HepG2 (cell line): Measurements from ENCODE around the gene ZNF620. TPM values are rescaled to one million over a fixed set of nuclear protein-coding genes. Genes with fewer than 3 reads are reported as not detected.
"Not testable (repeated sequence)": the region's sequence is repeated elsewhere in the genome, so short reads cannot be mapped to it uniquely, and the experiment has no call there.

Source experiments
- ATAC-seq: fragments of 200-7000 bp; cut with Tn5 transposase; 3 replicates; pipeline ENCODE4 v1.9.1; 2020; ENCODE audit warnings: mild to moderate bottlenecking, moderate library complexity
- BruUV-seq: library from RNA; stranded (reverse); fragments of 400-500 nt; replicated peaks from 2 replicates; lab custom pipeline; 2021; lab: Mats Ljungman, UMichigan
- CTCF ChIA-PET: fragments of 300-600 bp; formaldehyde crosslinking; extraction: SDS; loops from one replicate; lab custom pipeline; 2021; ENCODE audit warnings: low total read pairs, inconsistent platforms, low intra/inter-chr PET ratio; lab: Yijun Ruan, JAX
- POLR2A ChIA-PET: fragments of 350-600 bp; sonication (Branson Sonifier 250); formaldehyde crosslinking; loops from one replicate; lab custom pipeline; 2020; ENCODE audit warnings: antibody characterized with exemption, inconsistent platforms; lab: Yijun Ruan, JAX
- DNase-seq: peaks from one replicate; pipeline ENCODE4 v3.0.0-alpha.2; 2015; ENCODE audit warnings: low spot score
- FAIRE-seq: peaks from 3 replicates; lab custom pipeline; 2011; peaks lifted over from hg19 to GRCh38; lab: Jason Lieb, UNC
- H2AFZ ChIP-seq: one replicate; pipeline ENCODE4 v1.6.1; 2011; ENCODE audit warnings: low read length, inconsistent platforms
- H3K27ac ChIP-seq: fragments of 300-600 bp; 3 replicates; pipeline ENCODE4 v1.8.0; 2011; ENCODE audit warnings: mixed run types, mild to moderate bottlenecking, mixed read lengths, low read length, inconsistent platforms; ENCODE audit not compliant: insufficient read depth; ENCODE audit errors: extremely low read length
- H3K27me3 ChIP-seq, 2 experiments: fragments of 200-600 bp in 1 of 2; 2 replicates in 1 of 2; 3 replicates in 1 of 2; pipeline versions ENCODE4 v1.6.0 to v1.8.0; 2011; ENCODE audit warnings: low read length in 2 of 2, mild to moderate bottlenecking in 2 of 2, moderate library complexity in 2 of 2, inconsistent platforms in 1 of 2; ENCODE audit not compliant: insufficient read depth in 2 of 2, control insufficient read depth in 1 of 2
- H3K36me3 ChIP-seq, 2 experiments: fragments of 200-600 bp in 1 of 2; replicated peaks in 1 of 2; 2 replicates in 1 of 2; 3 replicates in 1 of 2; pipeline versions ENCODE4 v1.5.1 to v1.8.0; 2011; ENCODE audit warnings: low read length in 2 of 2, inconsistent platforms in 1 of 2; ENCODE audit not compliant: insufficient read depth in 2 of 2, control insufficient read depth in 1 of 2
- H3K4me1 ChIP-seq: 2 replicates; pipeline ENCODE4 v1.5.1; 2012; ENCODE audit warnings: low read length, inconsistent platforms; ENCODE audit not compliant: insufficient read depth
- H3K4me2 ChIP-seq: 2 replicates; pipeline ENCODE4 v1.6.0; 2011; ENCODE audit warnings: low read depth, low read length, inconsistent platforms
- H3K4me3 ChIP-seq, 3 experiments: fragments of 200-600 bp in 1 of 3; sonication (generic), shearing (Covaris generic) in 1 of 3; replicated peaks in 1 of 3; 2 replicates each; pipeline ENCODE4 v1.5.1; 2011 to 2016; ENCODE audit warnings: low read length in 3 of 3, inconsistent platforms in 2 of 3, low read depth in 2 of 3, mild to moderate bottlenecking in 2 of 3, control low read depth in 1 of 3, mixed read lengths in 1 of 3; ENCODE audit not compliant: insufficient read depth in 1 of 3
- H3K79me2 ChIP-seq: one replicate; pipeline ENCODE4 v1.6.1; 2011; ENCODE audit warnings: low read length, inconsistent platforms; ENCODE audit not compliant: insufficient read depth
- H3K9ac ChIP-seq: 2 replicates; pipeline ENCODE4 v1.6.0; 2011; ENCODE audit warnings: mild to moderate bottlenecking, low read depth, low read length, inconsistent platforms; ENCODE audit not compliant: insufficient read depth
- H3K9me3 ChIP-seq: 2 replicates; pipeline ENCODE4 v1.5.1; 2012; ENCODE audit warnings: mild to moderate bottlenecking, low read length
- H4K20me1 ChIP-seq: 2 replicates; pipeline ENCODE4 v1.6.0; 2011; ENCODE audit warnings: inconsistent platforms, mild to moderate bottlenecking, low read length, moderate library complexity; ENCODE audit not compliant: insufficient read depth
- FOXO1 ChIP-seq: sonication (generic); formaldehyde crosslinking; IDR thresholded peaks from 2 replicates; pipeline ENCODE4 v1.4.0; 2020; ENCODE audit warnings: missing genetic modification reagents
- KDM6A ChIP-seq: IDR thresholded peaks from 2 replicates; pipeline ENCODE4 v1.6.1; 2016; ENCODE audit warnings: low read depth
- ZNF33B ChIP-seq: sonication (generic); formaldehyde crosslinking; IDR thresholded peaks from 2 replicates; pipeline ENCODE4 v1.5.1; 2020; ENCODE audit warnings: mild to moderate bottlenecking, missing genetic modification reagents
- ZNF605 ChIP-seq: sonication (generic); formaldehyde crosslinking; IDR thresholded peaks from 2 replicates; pipeline ENCODE4 v1.8.0; 2022; ENCODE audit warnings: mild to moderate bottlenecking, missing genetic modification reagents
- WGBS: methylation state at CpG from one replicate; pipeline ENCODE4 v1.1.6; 2017; ENCODE audit warnings: low lambda C conversion rate; 5-methylcytosine and 5-hydroxymethylcytosine counted together
- in situ Hi-C: cut with HindIII; loops from 2 replicates; pipeline ENCODE4 v1.10.0; 2017; ENCODE audit warnings: low pct_unique_long_range_greater_than_20kb; ENCODE audit not compliant: extremely low pct_ligation_motif_present
- intact Hi-C: fragments of 100-400 bp; cut with micrococcal nuclease; formaldehyde crosslinking; loops from one replicate; pipeline ENCODE4 v1.10.0; 2022; ENCODE audit not compliant: unreplicated experiment
- polyA plus RNA-seq, 8 experiments: library from polyadenylated mRNA; depleted of rRNA in 3 of 8; stranded (reverse) in 7 of 8; unstranded in 1 of 8; fragments of >200 nt; fragmentation: Illumina TruSeq in 4 of 8; extraction: Trizol in 4 of 8; gene quantifications; 2 replicates each; pipeline versions ENCODE4 v1.2.1 to v1.2.3, GENCODE V29; 2011 to 2016; ENCODE audit warnings: low read depth in 4 of 8, missing spikeins in 1 of 8, mixed read lengths in 1 of 8; ENCODE audit not compliant: insufficient read depth in 1 of 8
- small RNA-seq, 3 experiments: library from RNA; depleted of rRNA; stranded (forward); fragments of <200 nt; gene quantifications; one replicate each; pipeline ENCODE3, GENCODE V24; 2012; ENCODE audit warnings: low read depth in 2 of 3, low replicate concordance in 1 of 3; ENCODE audit not compliant: insufficient read length in 3 of 3, insufficient read depth in 2 of 3
- total RNA-seq, 5 experiments: library from RNA; depleted of rRNA; stranded (reverse); fragments of >200 nt; fragmentation: Illumina TruSeq; extraction: Trizol; gene quantifications; 2 replicates each; pipeline ENCODE4 v1.2.3, GENCODE V29; 2016; ENCODE audit warnings: low read depth in 1 of 5

The ZNF620 gene
- total and polyA plus RNA-seq, 2 of the 13 experiments (the other 11 are each of a cell fraction or from before 2014, with no cell fraction given): 2.3 to 12.2 TPM

GRCh38 chr3:40565629-40566028, 59.8 kb downstream of the ZNF620 start:
- H3K4me2 ChIP-seq, H3K27me3 ChIP-seq, H3K36me3 ChIP-seq, H3K9ac ChIP-seq, DNase-seq, in situ Hi-C loops, H4K20me1 ChIP-seq, H3K79me2 ChIP-seq, H3K9me3 ChIP-seq, H3K4me3 ChIP-seq, intact Hi-C loops, CTCF ChIA-PET, H3K4me1 ChIP-seq, H2AFZ ChIP-seq, BruUV-seq, POLR2A ChIA-PET, ATAC-seq, H3K27ac ChIP-seq, FAIRE-seq: not testable (repeated sequence)
- 46% methylated on average over 5 of the region's 5 CpGs for WGBS

GRCh38 chr3:40566694-40567093, 60.9 kb downstream of the ZNF620 start:
- no peak for FAIRE-seq
- POLR2A ChIA-PET: no interaction called here
- no peak overlapping the region for H3K4me3 ChIP-seq
- no TSS peak for BruUV-seq
- H3K4me1 ChIP-seq: no peaks in the 10 kb centered on the region
- H3K27me3 ChIP-seq: no peaks in the 10 kb centered on the region
- H3K4me2 ChIP-seq: no peak overlapping the region
- H3K27ac ChIP-seq: no peak overlapping the region
- WGBS: 17% methylated on average over 4 of the region's 4 CpGs
- H3K9me3 ChIP-seq: no peaks in the 10 kb centered on the region
- in situ Hi-C loops (no loop called here), intact Hi-C loops (no loop called here)
- no peak overlapping the region for H2AFZ ChIP-seq
- no peak for TF ChIP-seq ZNF33B (CRISPR knock-in tag)
- no peak for TF ChIP-seq FOXO1 (CRISPR knock-in tag)
- TF ChIP-seq ZNF605 (CRISPR knock-in tag): no peak
- no peak for TF ChIP-seq KDM6A
- H3K79me2 ChIP-seq: no peaks in the 10 kb centered on the region
- no peaks in the 10 kb centered on the region for H4K20me1 ChIP-seq
- CTCF ChIA-PET: no interaction called here
- H3K36me3 ChIP-seq: no peaks in the 10 kb centered on the region
- no peak for DNase-seq
- no peak overlapping the region for H3K9ac ChIP-seq
- ATAC-seq: no peak

Small RNA genes within 50 kb of the gene (small RNA-seq; reads per million reads assigned to genes)
- gene RNU5B-2P: 0 to 0.65 (median 0.20) reads per million in 3 experiments

Other genes with a start within 250 kb of the ZNF620 start
- 12.7 and 26.6 TPM in 2 replicates for gene EIF1B, start 196.3 kb upstream of the ZNF620 start, total RNA-seq (2016; rRNA removed; fragmentation: Illumina TruSeq; extraction: Trizol)
- gene EIF1B, start 196.3 kb upstream of the ZNF620 start, polyA plus RNA-seq (2011; rRNA removed): 28.0 and 29.1 TPM in 2 replicates
- gene ENTPD3, start 118.9 kb upstream of the ZNF620 start, total RNA-seq (2016; rRNA removed; fragmentation: Illumina TruSeq; extraction: Trizol): not detected in 2 replicates
- gene ENTPD3, start 118.9 kb upstream of the ZNF620 start, polyA plus RNA-seq (2011; rRNA removed): 0.07 TPM in 1 of 2 replicates, not detected in the other
- gene RPL14, start 48.7 kb upstream of the ZNF620 start, total RNA-seq (2016; rRNA removed; fragmentation: Illumina TruSeq; extraction: Trizol): 1,291 and 1,534 TPM in 2 replicates
- gene RPL14, start 48.7 kb upstream of the ZNF620 start, polyA plus RNA-seq (2011; rRNA removed): 502 and 554 TPM in 2 replicates
- 4.9 and 5.2 TPM in 2 replicates for gene ZNF619, start 28.9 kb upstream of the ZNF620 start, total RNA-seq (2016; rRNA removed; fragmentation: Illumina TruSeq; extraction: Trizol)
- gene ZNF619, start 28.9 kb upstream of the ZNF620 start, polyA plus RNA-seq (2011; rRNA removed): 0.83 and 1.0 TPM in 2 replicates
- 13.2 and 16.5 TPM in 2 replicates for gene ZNF621, start 18.9 kb downstream of the ZNF620 start, total RNA-seq (2016; rRNA removed; fragmentation: Illumina TruSeq; extraction: Trizol)
- 14.9 and 15.4 TPM in 2 replicates for gene ZNF621, start 18.9 kb downstream of the ZNF620 start, polyA plus RNA-seq (2011; rRNA removed)